HUES6 (cell line): Measurements from ENCODE around the gene PIWIL1.

Experiments used
- H3K27ac ChIP-seq: 2 replicates; pipeline ENCODE4 v1.7.0; 2013; ENCODE audit warnings: low read depth, mild to moderate bottlenecking, low read length, inconsistent platforms
- H3K27me3 ChIP-seq: 2 replicates; pipeline ENCODE4 v1.6.1; 2013; ENCODE audit warnings: low read length; ENCODE audit not compliant: control insufficient read depth, insufficient read depth
- H3K36me3 ChIP-seq: 2 replicates; pipeline ENCODE4 v1.6.1; 2013; ENCODE audit warnings: low read length; ENCODE audit not compliant: control insufficient read depth, insufficient read depth
- H3K4me1 ChIP-seq: 2 replicates; pipeline ENCODE4 v1.6.1; 2013; ENCODE audit warnings: low read length; ENCODE audit not compliant: control insufficient read depth, insufficient read depth
- H3K4me3 ChIP-seq: 2 replicates; pipeline ENCODE4 v1.5.1; 2013; ENCODE audit warnings: low read depth, low read length
- H3K9ac ChIP-seq: one replicate; pipeline ENCODE4 v1.6.1; 2013; ENCODE audit warnings: mild to moderate bottlenecking, low read length
- H3K9me3 ChIP-seq: 2 replicates; pipeline ENCODE4 v1.6.1; 2013; ENCODE audit warnings: low read depth, low read length; ENCODE audit not compliant: control insufficient read depth, insufficient read depth

The PIWIL1 gene

DNA sequence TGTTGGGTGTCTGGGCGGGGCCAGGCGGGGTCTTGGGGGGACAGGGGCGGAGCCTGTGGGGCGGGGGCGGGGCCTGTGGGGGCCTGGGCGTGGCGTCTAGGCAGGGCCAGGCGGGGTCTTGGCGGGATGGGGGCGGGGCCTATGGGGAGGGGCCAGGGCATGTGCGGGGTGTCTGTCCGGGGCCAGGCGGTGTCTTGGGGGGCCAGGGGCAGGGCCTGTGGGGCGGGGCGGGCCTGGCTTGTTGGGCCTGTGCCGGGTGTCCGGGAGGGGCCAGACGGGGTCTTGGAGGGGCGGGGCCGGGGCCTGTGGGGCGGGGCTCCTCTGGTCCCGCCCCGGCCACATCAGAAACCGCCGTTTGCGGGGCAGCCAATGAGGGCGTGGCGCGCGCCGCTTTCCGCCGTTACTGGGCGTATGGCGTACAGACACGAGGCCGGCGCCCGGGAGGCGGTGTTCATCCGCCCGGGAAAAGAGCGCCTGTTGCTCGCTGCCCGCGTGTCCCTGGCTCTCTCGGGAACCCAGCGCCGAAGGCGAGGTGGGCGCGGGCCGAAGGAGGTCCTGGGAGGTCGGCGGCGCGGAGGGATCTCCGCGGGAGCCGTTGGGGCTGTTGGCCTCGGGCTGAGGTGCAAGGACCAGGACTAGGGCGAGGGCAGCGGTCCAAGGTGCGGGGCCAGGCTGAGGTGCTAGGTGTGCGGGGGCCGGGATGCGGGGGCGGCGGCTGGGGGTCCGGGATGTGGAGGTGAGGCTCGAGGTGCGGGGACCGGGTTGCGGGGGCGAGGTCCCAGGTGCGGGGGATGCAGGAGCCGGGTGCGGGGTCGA lies at the start of gene PIWIL1:
Gene PIWIL1 (plus strand): TSS at position 400 of the 816 bp plus-strand sequence. CDS start 4,705 bp downstream, outside the sequence.
- H3K27me3 ChIP-seq = peaks cover 12% of the 10 kb centered on the region
- no peak within 1 kb of the TSS for H3K9ac ChIP-seq
- H3K27ac ChIP-seq = no peak within 1 kb of the TSS
- peaks cover 4% of the 10 kb centered on the region; the same call in 1 of the 2 replicates for H3K9me3 ChIP-seq
- H3K4me3 ChIP-seq = no peak within 1 kb of the TSS
- no peaks in the 10 kb centered on the region for H3K36me3 ChIP-seq
- H3K4me1 ChIP-seq = peaks cover 4% of the 10 kb centered on the region; the same call in 1 of the 2 replicates

DNA sequence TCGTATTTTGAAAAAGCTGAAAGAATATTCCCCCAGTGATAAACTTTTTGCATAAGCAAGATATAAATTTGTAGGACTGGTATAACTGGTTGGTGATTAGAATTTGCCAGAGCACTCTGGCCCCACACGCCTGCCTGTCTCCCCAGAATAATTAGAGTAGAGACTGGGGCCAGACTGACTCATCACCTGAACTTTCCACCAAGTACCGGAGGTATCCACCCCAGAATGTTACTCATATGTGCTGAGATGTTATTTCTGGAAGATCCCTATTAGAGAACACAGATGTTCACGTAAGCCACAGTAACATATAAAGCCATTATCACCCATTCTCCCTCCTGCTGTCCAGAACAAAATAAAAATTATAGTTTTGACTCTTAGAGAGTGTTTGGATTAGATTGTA lies 49.5 kb upstream of the PIWIL1 start:
- Histone ChIP-seq H3K27me3 (peaks cover 14% of the 10 kb centered on the region), H3K9me3 (peaks cover 49% of the 10 kb centered on the region), H3K9ac (no peak overlapping the region), H3K36me3 (no peaks in the 10 kb centered on the region), H3K27ac (no peak overlapping the region), H3K4me1 (no peaks in the 10 kb centered on the region), H3K4me3 (no peak overlapping the region)

DNA sequence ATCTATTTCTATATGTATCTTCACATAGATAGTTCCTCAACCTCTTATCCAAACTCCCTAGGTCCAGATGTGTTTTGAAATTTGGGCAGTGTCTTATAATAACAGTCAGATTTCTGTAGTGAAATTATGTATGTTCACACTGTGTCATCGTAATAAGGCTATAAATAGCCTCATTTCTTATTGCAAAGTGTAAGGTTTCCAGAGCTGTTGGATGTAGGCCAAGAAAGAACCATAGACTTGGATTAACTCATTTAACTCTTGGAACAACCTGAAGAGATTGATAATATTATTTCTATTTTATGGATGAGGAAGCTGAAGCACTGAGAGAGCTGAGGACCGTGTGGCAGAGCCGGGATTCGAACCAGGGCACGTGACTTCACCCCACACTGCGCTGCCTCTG lies 49.0 kb upstream of the PIWIL1 start:
- H3K27ac ChIP-seq = no peak overlapping the region
- no peaks in the 10 kb centered on the region for H3K4me1 ChIP-seq

DNA sequence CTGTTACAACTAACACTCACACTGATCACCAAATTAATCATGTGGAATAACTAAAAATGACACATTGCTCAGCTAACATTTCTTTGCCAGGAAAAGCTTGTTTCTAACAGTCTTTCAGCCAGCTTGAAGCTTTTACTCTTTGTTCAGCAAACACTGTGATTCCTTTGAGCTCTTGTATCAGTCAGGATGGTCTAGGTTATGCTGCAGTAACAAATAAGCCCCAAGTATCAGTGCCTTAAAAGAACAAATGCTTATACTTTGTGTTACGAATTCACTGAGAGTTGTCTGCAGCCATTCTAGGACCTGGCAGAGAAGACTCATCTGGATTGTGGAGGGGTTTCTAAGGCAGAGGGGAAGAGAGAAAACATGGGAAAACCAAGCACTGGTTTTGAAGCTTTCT lies 47.6 kb upstream of the PIWIL1 start:
- Histone ChIP-seq H3K36me3 (no peaks in the 10 kb centered on the region), H3K4me1 (no peaks in the 10 kb centered on the region), H3K9me3 (peaks cover 34% of the 10 kb centered on the region), H3K4me3 (no peak overlapping the region), H3K9ac (no peak overlapping the region), H3K27me3 (peaks cover 14% of the 10 kb centered on the region), H3K27ac (no peak overlapping the region)

More for the DNA sequence above, 49.0 kb upstream of the PIWIL1 start:
- Histone ChIP-seq H3K36me3 (no peaks in the 10 kb centered on the region), H3K9me3 (peaks cover 48% of the 10 kb centered on the region), H3K9ac (no peak overlapping the region), H3K4me3 (no peak overlapping the region), H3K27me3 (peaks cover 14% of the 10 kb centered on the region)

DNA sequence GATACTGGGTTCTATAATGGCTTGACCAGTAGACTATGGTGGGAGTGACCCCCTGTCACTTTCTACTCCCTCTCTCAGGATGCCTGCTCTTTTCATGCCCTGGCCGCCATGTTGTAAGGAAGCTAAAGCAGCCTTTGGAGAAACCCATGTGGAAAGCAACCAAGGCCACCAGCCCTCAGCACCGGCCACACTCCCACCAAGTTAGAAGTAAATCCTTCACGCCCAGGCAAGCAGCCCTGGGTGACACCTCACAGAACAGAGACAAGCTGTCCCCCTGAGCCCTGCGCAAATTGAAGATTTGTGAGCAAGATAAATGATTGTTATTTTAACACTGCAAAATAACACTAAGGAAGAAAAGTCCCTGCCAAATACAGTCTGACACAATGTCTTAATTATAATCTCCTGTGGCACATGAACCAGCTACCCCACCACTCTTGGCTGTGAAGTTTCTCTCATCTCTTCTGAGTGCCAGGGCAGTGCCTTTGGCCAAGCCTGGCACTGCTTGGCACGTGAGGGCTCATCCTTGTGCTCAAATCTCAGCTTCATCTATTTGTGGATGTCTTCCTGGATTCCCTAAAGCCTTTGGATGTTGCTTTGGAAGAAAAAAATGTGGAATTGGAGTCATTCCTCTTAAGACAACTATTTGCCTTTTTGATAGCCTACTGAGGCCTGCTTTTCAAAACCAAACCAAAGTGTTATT lies 39.2 kb upstream of the PIWIL1 start:
- no peaks in the 10 kb centered on the region for H3K4me1 ChIP-seq

DNA sequence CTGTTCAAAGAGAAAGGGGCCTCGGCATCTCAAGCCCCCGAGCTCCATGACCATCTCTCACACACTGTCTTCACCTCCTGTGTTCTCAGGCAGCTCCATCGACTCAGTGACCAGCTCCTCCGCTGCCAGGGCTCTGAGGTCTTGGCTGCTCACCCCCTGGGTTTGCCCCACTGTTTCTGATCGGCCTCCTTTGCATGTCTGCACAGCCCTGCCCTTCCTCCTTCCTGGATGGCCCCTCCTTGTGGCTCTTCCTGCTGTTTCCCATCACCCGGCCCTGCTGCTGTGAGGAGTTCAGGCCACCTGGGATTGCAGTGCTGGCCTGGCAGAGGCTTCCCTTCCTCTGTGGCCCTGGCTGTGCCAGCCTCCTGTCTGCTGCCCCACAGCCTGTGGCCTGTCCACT lies 38.1 kb upstream of the PIWIL1 start:
- H3K9me3 ChIP-seq = no peaks in the 10 kb centered on the region
- no peak overlapping the region for H3K4me3 ChIP-seq
- H3K27ac ChIP-seq = no peak overlapping the region
- H3K9ac ChIP-seq = no peak overlapping the region
- H3K27me3 ChIP-seq = peaks cover 26% of the 10 kb centered on the region
- H3K4me1 ChIP-seq = no peaks in the 10 kb centered on the region
- no peaks in the 10 kb centered on the region for H3K36me3 ChIP-seq

More for the DNA sequence above, 39.2 kb upstream of the PIWIL1 start:
- Histone ChIP-seq H3K9me3 (peaks cover 1% of the 10 kb centered on the region; the same call in 1 of the 2 replicates), H3K27me3 (peaks cover 20% of the 10 kb centered on the region), H3K4me3 (no peak overlapping the region), H3K36me3 (no peaks in the 10 kb centered on the region), H3K27ac (no peak overlapping the region), H3K9ac (no peak overlapping the region)

DNA sequence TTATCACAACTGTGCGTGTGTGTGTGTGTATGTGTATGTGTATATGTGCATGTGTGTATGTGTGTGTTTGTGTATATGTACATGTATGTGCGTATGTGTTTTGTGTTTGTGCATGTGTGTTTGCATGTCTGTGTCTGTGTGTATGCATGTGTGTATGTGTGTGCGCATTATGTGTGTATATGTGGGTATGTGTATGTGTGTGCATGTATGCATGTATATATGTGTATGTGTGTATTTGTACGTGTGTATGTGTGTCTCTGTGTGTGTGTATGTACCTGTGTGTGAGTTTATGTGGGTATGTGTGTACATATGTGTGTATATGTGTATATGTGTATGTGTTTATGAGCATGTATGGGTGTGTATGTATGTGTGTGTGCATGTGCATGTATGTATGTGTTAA lies 37.6 kb upstream of the PIWIL1 start:
- H3K4me3 ChIP-seq = no peak overlapping the region
- no peaks in the 10 kb centered on the region for H3K36me3 ChIP-seq
- no peaks in the 10 kb centered on the region for H3K4me1 ChIP-seq
- H3K27ac ChIP-seq = no peak overlapping the region
- H3K27me3 ChIP-seq = peaks cover 27% of the 10 kb centered on the region
- H3K9me3 ChIP-seq = no peaks in the 10 kb centered on the region
- H3K9ac ChIP-seq = no peak overlapping the region

DNA sequence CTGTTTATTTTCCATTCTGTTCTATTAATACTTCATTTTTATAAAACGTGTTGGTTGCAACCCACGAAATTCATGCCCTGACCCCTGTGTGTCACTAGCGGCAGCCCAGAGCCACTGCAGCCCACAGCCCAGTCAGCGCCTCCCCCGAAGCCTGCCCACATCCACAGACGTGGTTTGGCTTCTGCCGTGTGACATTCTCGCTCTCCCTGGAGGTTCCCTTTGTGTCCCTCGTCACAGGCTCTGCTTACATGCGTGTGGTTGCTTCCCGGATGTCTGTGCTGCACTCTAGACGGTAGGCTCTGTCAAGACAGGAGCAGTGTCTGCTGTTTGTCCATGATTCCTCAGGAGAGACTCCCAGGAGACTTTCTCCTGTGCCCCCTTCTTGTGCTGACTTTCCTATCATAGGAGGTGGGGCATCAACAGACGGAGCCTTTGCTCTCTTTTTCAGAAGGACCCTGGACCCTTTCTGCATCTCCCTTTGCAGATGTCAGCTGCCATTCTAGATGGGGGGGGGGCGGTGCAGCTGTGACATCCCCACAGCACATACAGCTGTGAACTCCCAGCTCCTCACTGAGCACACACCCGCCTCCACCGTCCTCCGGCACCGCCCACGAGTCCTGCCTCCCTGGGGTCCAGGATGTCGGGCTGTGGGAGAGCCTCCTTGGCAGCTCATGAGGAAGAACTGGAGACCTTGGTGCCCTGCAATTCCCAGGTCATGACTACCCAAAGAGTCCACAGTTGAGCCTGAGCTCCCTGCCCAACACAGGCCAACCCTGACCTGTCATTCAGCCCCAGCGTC lies 36.8 kb upstream of the PIWIL1 start:
- Histone ChIP-seq H3K9me3 (no peaks in the 10 kb centered on the region), H3K36me3 (no peaks in the 10 kb centered on the region), H3K27ac (no peak overlapping the region), H3K27me3 (peaks cover 31% of the 10 kb centered on the region), H3K9ac (no peak overlapping the region), H3K4me3 (no peak overlapping the region), H3K4me1 (no peaks in the 10 kb centered on the region)

DNA sequence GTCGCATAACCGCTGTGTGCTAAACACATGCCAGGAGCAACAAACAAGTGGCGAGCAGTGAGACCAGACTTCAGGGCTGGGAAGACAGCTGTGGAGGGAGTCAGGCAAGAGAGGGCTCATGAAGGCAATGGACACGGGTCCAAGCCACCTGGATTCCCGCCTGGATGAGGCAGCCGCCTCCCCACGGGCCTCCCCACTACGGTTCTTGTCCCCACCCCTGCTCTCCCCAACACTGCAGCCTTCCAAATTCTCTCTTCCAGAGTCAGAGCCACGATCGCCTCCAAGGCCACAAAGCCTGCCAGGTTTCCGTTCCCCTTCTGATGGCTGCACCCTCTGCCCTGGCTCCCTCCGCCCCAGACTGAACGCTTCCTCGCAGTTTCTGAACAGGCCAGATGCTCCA lies 36.1 kb upstream of the PIWIL1 start:
- Histone ChIP-seq H3K27ac (no peak overlapping the region), H3K9me3 (no peaks in the 10 kb centered on the region), H3K4me1 (no peaks in the 10 kb centered on the region), H3K36me3 (no peaks in the 10 kb centered on the region), H3K9ac (no peak overlapping the region), H3K4me3 (no peak overlapping the region), H3K27me3 (peaks cover 31% of the 10 kb centered on the region)

DNA sequence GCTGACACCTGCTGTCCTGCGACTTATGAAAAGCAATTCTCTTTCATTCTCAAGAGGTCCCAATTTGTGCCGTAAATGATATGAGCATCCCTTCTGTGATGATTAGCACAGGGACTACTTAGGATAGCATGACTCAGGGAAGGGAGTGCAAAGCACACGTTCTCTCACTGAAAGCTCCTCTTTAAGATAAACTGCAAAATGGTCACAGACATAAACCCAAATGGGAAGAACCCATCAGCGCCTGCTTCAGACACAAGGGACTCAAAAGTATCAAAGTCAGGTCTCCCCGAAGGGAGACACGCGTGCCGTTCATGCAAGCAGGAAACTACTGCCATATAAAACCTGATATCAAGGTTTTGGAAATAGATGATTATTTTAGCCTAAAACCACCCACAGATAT lies 33.9 kb upstream of the PIWIL1 start:
- no peak overlapping the region for H3K9ac ChIP-seq
- H3K4me3 ChIP-seq = no peak overlapping the region
- H3K36me3 ChIP-seq = no peaks in the 10 kb centered on the region

More for the DNA sequence above, 33.9 kb upstream of the PIWIL1 start:
- Histone ChIP-seq H3K4me1 (no peaks in the 10 kb centered on the region), H3K27ac (no peak overlapping the region), H3K9me3 (no peaks in the 10 kb centered on the region), H3K27me3 (peaks cover 43% of the 10 kb centered on the region)
